ENCODE results near the gene PRDM15. TPM values are rescaled to one million over a fixed set of nuclear protein-coding genes. Genes with fewer than 3 reads are reported as not detected.

PRDM15 gene
- total and polyA plus RNA-seq, 5 donors from 2014 or later: 0.75 to 13.2 (median 1.7) TPM

DNA sequence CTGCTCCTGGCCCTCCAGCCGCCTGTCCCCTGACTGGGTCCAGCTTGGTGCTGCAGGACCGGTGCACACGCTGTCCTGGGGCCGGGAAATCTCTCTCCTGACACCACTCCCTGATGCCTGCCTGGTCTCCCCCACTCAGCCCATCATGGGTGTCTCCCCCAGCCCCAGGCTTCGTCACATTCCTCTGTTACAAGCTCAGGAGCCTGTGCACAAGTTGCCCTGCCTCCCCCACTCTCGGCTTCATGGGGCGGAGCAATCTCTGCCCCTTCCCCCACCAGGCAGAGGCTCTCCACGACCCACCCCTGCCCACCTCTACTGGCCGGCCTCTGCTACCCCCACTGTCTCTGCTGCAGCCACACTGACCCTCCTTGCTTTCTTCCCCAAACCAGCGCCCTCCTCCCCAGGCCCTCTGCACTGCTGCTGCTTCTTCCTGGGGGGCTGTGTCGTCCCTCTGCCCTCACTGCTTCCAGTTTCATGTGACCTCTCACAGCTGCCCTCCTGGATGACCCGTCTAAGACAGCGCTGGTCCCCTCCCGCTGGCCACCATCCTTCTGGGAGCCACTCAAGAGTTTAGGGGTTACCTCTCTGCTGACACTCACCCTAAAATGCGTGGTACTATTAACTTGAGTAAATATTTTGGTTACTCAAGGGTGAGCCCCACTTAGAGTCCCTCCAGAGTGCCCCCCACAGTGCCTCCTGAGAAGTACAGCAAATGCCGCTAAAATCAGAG, 106.6 kb downstream of the PRDM15 start:
- Mint-ChIP-seq H3K27me3 (peaks cover 55% of the 10 kb centered on the region), H3K9me3 (peaks cover 0 to 5% (median 0%) of the 10 kb centered on the region in 7 donors), H3K4me3 (peak overlapping the region in 1 of 4 donors; percentile 24), H3K36me3 (no peaks in the 10 kb centered on the region), H3K27ac (no peak overlapping the region), H3K4me1 (peaks cover 4 to 23% (median 12%) of the 10 kb centered on the region in 4 donors)
- Histone ChIP-seq H3K36me3 (ENCODE audit: control insufficient read depth, insufficient read depth, low read length) (no peaks in the 10 kb centered on the region), H3K9me3 (ENCODE audit: control insufficient read depth in 2 of 2, low read length in 2 of 2) (no peaks in the 10 kb centered on the region), H3K4me3 (ENCODE audit: low read depth, low read length) (no peak overlapping the region), H3K4me1 (ENCODE audit: control insufficient read depth, insufficient read depth, low read length, poor library complexity, severe bottlenecking) (peaks cover 17% of the 10 kb centered on the region), H3K27ac (ENCODE audit: insufficient read depth, low read length, poor library complexity, severe bottlenecking) (no peak overlapping the region), H3K27me3 (ENCODE audit: control insufficient read depth, insufficient read depth, low read length) (peaks cover 21% of the 10 kb centered on the region)
- no peak for ATAC-seq (ENCODE audit: low read depth in 2 of 2)
- DNase-seq: no peak

- Histone ChIP-seq H3K9me3 (ENCODE audit: control insufficient read depth in 2 of 2, low read length in 2 of 2) (no peaks in the 10 kb centered on the region), H3K36me3 (ENCODE audit: control insufficient read depth, insufficient read depth, low read length) (no peaks in the 10 kb centered on the region), H3K27ac (ENCODE audit: insufficient read depth, low read length, poor library complexity, severe bottlenecking) (no peak overlapping the region), H3K27me3 (ENCODE audit: control insufficient read depth, insufficient read depth, low read length) (peaks cover 21% of the 10 kb centered on the region), H3K4me1 (ENCODE audit: control insufficient read depth, insufficient read depth, low read length, poor library complexity, severe bottlenecking) (peaks cover 26% of the 10 kb centered on the region), H3K4me3 (ENCODE audit: low read depth, low read length) (no peak overlapping the region)
- H3K27me3 Mint-ChIP-seq: peaks cover 58% of the 10 kb centered on the region
- no peak overlapping the region for H3K4me3 Mint-ChIP-seq
- no peaks in the 10 kb centered on the region for H3K36me3 Mint-ChIP-seq
- ATAC-seq (ENCODE audit: low read depth in 2 of 2) (no peak), DNase-seq (no peak)
- peaks cover 9 to 29% (median 17%) of the 10 kb centered on the region in 4 donors for H3K4me1 Mint-ChIP-seq
- peaks cover 0 to 2% (median 0%) of the 10 kb centered on the region in 7 donors for H3K9me3 Mint-ChIP-seq
- no peak overlapping the region for H3K27ac Mint-ChIP-seq
These were observed 107.6 kb downstream of the PRDM15 start for GRCh38 chr21:41771625-41771945.

DNA sequence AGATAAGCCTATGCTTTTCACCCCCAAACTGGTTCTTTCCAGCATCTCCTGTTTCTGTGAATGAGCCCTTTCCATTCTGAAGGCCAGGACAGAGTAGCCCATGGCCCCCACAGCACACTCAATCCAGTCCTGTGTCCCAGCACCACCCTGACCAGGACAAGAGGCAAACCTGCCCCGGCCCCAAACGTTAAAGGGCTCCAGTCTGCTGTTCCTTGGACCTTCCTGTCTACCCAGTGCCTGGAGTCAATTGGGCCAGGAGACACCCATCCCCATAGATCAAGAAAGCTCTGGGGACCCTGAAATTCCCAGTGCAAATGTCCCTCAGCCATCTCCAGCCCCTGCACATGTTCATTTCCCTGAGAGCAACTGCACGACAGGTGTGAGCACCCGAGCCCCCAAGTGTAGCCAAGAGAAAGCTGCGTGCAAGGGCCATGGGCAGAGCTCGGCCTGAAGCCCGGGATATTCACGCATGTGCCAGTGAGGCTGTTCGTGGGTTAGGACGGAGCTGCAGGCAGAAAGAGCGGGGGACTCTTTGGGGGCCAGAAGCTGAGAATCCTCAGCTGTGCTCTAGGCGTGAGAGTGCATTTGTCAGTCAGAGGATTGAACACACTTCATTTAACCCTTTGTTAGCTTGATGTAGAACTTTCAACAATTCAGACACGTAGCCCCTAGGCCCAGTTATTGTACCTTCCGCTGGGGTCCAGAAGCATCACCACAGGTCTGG, 108.1 kb downstream of the PRDM15 start:
- Histone ChIP-seq H3K36me3 (ENCODE audit: control insufficient read depth, insufficient read depth, low read length) (no peaks in the 10 kb centered on the region), H3K27ac (ENCODE audit: insufficient read depth, low read length, poor library complexity, severe bottlenecking) (no peak overlapping the region), H3K4me1 (ENCODE audit: control insufficient read depth, insufficient read depth, low read length, poor library complexity, severe bottlenecking) (peaks cover 31% of the 10 kb centered on the region), H3K27me3 (ENCODE audit: control insufficient read depth, insufficient read depth, low read length) (peaks cover 21% of the 10 kb centered on the region), H3K4me3 (ENCODE audit: low read depth, low read length) (no peak overlapping the region), H3K9me3 (ENCODE audit: control insufficient read depth in 2 of 2, low read length in 2 of 2) (no peaks in the 10 kb centered on the region)
- H3K27me3 Mint-ChIP-seq: peaks cover 56% of the 10 kb centered on the region
- DNase-seq (no peak), ATAC-seq (ENCODE audit: low read depth in 2 of 2) (no peak)
- peaks cover 9 to 29% (median 17%) of the 10 kb centered on the region in 4 donors for H3K4me1 Mint-ChIP-seq
- H3K27ac Mint-ChIP-seq: peak overlapping the region in 1 of 3 donors; percentile 44
- H3K36me3 Mint-ChIP-seq: no peaks in the 10 kb centered on the region
- H3K4me3 Mint-ChIP-seq: peak overlapping the region in 1 of 4 donors; percentile 79
- peaks cover 0 to 2% (median 0%) of the 10 kb centered on the region in 7 donors for H3K9me3 Mint-ChIP-seq

DNA sequence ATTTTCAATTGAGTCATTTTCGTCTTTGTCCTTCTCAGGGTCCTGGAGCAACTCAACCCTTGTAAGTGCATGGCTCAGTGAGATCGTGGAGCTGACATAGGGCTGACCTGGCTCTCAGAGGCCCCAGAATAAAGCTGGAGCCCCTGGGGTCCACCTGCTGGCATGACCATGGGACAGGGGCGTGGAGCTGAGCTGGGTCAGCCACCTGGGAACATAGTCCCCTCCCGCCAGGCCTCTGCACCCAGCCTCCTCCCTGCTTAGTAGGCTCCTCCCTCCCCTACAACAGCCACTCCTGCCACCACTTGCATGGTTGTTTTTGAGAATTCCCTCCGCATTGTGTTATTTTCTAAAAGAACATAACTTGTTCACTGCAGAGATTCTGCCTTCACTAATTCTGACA, 109.2 kb downstream of the PRDM15 start:
- Histone ChIP-seq H3K4me3 (ENCODE audit: low read depth, low read length) (no peak overlapping the region), H3K4me1 (ENCODE audit: control insufficient read depth, insufficient read depth, low read length, poor library complexity, severe bottlenecking) (peaks cover 32% of the 10 kb centered on the region), H3K36me3 (ENCODE audit: control insufficient read depth, insufficient read depth, low read length) (no peaks in the 10 kb centered on the region), H3K27ac (ENCODE audit: insufficient read depth, low read length, poor library complexity, severe bottlenecking) (no peak overlapping the region), H3K27me3 (ENCODE audit: control insufficient read depth, insufficient read depth, low read length) (peaks cover 22% of the 10 kb centered on the region), H3K9me3 (ENCODE audit: control insufficient read depth in 2 of 2, low read length in 2 of 2) (no peaks in the 10 kb centered on the region)
- no peaks in the 10 kb centered on the region for H3K36me3 Mint-ChIP-seq
- peaks cover 55% of the 10 kb centered on the region for H3K27me3 Mint-ChIP-seq
- H3K4me1 Mint-ChIP-seq: peaks cover 9 to 35% (median 17%) of the 10 kb centered on the region in 4 donors
- no peak for ATAC-seq (ENCODE audit: low read depth in 2 of 2)
- H3K4me3 Mint-ChIP-seq: peak overlapping the region; percentile 26 to 79 (median 46)
- DNase-seq: no peak
- H3K9me3 Mint-ChIP-seq: peaks cover 0 to 2% (median 0%) of the 10 kb centered on the region in 7 donors
- H3K27ac Mint-ChIP-seq: no peak overlapping the region

- peaks cover 23% of the 10 kb centered on the region for H3K27me3 ChIP-seq (ENCODE audit: control insufficient read depth, insufficient read depth, low read length)
- H3K36me3 Mint-ChIP-seq: no peaks in the 10 kb centered on the region
- no peaks in the 10 kb centered on the region for H3K9me3 ChIP-seq (ENCODE audit: control insufficient read depth in 2 of 2, low read length in 2 of 2)
- peaks cover 0 to 2% (median 0%) of the 10 kb centered on the region in 7 donors for H3K9me3 Mint-ChIP-seq
- DNase-seq: no peak
- peaks cover 55% of the 10 kb centered on the region for H3K27me3 Mint-ChIP-seq
- no peak overlapping the region for H3K27ac ChIP-seq (ENCODE audit: insufficient read depth, low read length, poor library complexity, severe bottlenecking)
- peak overlapping the region; percentile 26 to 79 (median 46) for H3K4me3 Mint-ChIP-seq
- H3K36me3 ChIP-seq (ENCODE audit: control insufficient read depth, insufficient read depth, low read length): no peaks in the 10 kb centered on the region
- ATAC-seq (ENCODE audit: low read depth in 2 of 2): no peak
- peaks cover 32% of the 10 kb centered on the region for H3K4me1 ChIP-seq (ENCODE audit: control insufficient read depth, insufficient read depth, low read length, poor library complexity, severe bottlenecking)
- H3K4me3 ChIP-seq (ENCODE audit: low read depth, low read length): no peak overlapping the region
- H3K4me1 Mint-ChIP-seq: peaks cover 9 to 35% (median 17%) of the 10 kb centered on the region in 4 donors
- no peak overlapping the region for H3K27ac Mint-ChIP-seq
These were observed 109.6 kb downstream of the PRDM15 start for GRCh38 chr21:41769521-41769920.

- peak overlapping the region in 1 of 3 donors; percentile 65 for H3K27ac Mint-ChIP-seq
These were observed 110.0 kb downstream of the PRDM15 start for GRCh38 chr21:41769111-41769510.

DNA sequence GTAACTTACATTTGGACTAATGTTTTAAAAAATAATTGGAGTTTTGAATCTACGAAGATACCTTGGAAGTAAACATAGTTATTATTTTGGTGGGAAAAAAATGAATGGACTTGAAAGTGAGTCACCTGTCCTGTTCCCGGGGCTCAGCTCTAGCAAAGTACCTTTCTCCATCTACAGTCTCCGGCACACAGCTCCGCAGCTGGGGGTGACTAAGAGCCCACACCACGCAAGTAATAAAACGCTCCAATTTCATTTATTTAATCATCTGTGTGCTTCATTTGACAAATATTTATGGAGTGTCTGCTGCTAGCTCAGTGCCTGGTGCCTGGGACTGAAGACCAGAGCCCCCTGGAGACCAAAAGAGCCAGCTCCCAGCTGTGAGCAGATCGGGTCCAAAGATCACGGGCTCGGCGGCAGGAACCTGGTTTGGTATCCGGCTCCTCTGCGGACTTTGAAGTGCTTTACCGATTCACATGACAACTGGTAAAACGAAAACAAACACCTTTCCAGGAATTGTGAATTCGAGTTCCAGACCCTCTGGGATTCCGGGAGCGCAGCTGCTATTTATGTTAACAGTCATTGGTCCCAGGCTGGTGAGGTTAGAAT, 110.6 kb downstream of the PRDM15 start:
- ATAC-seq (ENCODE audit: low read depth in 2 of 2): peak in 1 of 2 donors; percentile 43
- Mint-ChIP-seq H3K4me3 (peak overlapping the region; percentile 79 to 91 (median 84)), H3K36me3 (no peaks in the 10 kb centered on the region), H3K27ac (peak overlapping the region; percentile 27 to 65 (median 33)), H3K4me1 (peaks cover 9 to 35% (median 17%) of the 10 kb centered on the region in 4 donors), H3K27me3 (peaks cover 50% of the 10 kb centered on the region), H3K9me3 (peaks cover 0 to 2% (median 0%) of the 10 kb centered on the region in 7 donors)
- Histone ChIP-seq H3K27ac (ENCODE audit: insufficient read depth, low read length, poor library complexity, severe bottlenecking) (no peak overlapping the region), H3K27me3 (ENCODE audit: control insufficient read depth, insufficient read depth, low read length) (peaks cover 24% of the 10 kb centered on the region), H3K9me3 (ENCODE audit: control insufficient read depth in 2 of 2, low read length in 2 of 2) (no peaks in the 10 kb centered on the region), H3K36me3 (ENCODE audit: control insufficient read depth, insufficient read depth, low read length) (no peaks in the 10 kb centered on the region), H3K4me3 (ENCODE audit: low read depth, low read length) (peak overlapping the region; percentile 74), H3K4me1 (ENCODE audit: control insufficient read depth, insufficient read depth, low read length, poor library complexity, severe bottlenecking) (peaks cover 32% of the 10 kb centered on the region)
- peak in 2 of 3 donors; percentile 26 to 43 for DNase-seq

More at GRCh38 chr21:41769111-41769510, 110.0 kb downstream of the PRDM15 start:
- H3K27me3 Mint-ChIP-seq: peaks cover 51% of the 10 kb centered on the region
- DNase-seq (no peak), ATAC-seq (ENCODE audit: low read depth in 2 of 2) (no peak)
- peaks cover 32% of the 10 kb centered on the region for H3K4me1 ChIP-seq (ENCODE audit: control insufficient read depth, insufficient read depth, low read length, poor library complexity, severe bottlenecking)
- H3K4me3 Mint-ChIP-seq: peak overlapping the region; percentile 79 to 91 (median 84)
- peaks cover 9 to 35% (median 17%) of the 10 kb centered on the region in 4 donors for H3K4me1 Mint-ChIP-seq
- H3K36me3 ChIP-seq (ENCODE audit: control insufficient read depth, insufficient read depth, low read length): no peaks in the 10 kb centered on the region
- H3K27me3 ChIP-seq (ENCODE audit: control insufficient read depth, insufficient read depth, low read length): peaks cover 24% of the 10 kb centered on the region
- peaks cover 0 to 2% (median 0%) of the 10 kb centered on the region in 7 donors for H3K9me3 Mint-ChIP-seq
- no peaks in the 10 kb centered on the region for H3K9me3 ChIP-seq (ENCODE audit: control insufficient read depth in 2 of 2, low read length in 2 of 2)
- H3K4me3 ChIP-seq (ENCODE audit: low read depth, low read length): peak overlapping the region; percentile 74
- no peak overlapping the region for H3K27ac ChIP-seq (ENCODE audit: insufficient read depth, low read length, poor library complexity, severe bottlenecking)
- H3K36me3 Mint-ChIP-seq: no peaks in the 10 kb centered on the region

All from CD4-positive, CD25-positive, alpha-beta regulatory T cell (primary cell).